Mucosa of descending colon (tissue), 3 donors: ENCODE results near the gene MYOZ2. TPM values are rescaled to one million over a fixed set of nuclear protein-coding genes. Genes with fewer than 3 reads are reported as not detected.
A peak's percentile ranks its signal among the peaks of the same experiment; 100 is the strongest.

Experiments
- ATAC-seq: fragments of 200-7000 bp; cut with Tn5 transposase; one replicate; pipeline ENCODE4 v1.9.1; 2020; ENCODE audit warnings: mild to moderate bottlenecking, moderate library complexity
- DNase-seq, 3 donors: peaks; one replicate each; pipeline ENCODE4 v3.0.0-alpha.2; 2020
- H3K36me3 ChIP-seq: fragments of 200-600 bp; one replicate; pipeline ENCODE4 v1.8.0; 2021; ENCODE audit warnings: low read depth, mild to moderate bottlenecking
- H3K4me1 ChIP-seq: fragments of 200-600 bp; one replicate; pipeline ENCODE4 v1.8.0; 2021; ENCODE audit warnings: low read depth, mild to moderate bottlenecking
- H3K4me3 ChIP-seq: fragments of 200-600 bp; one replicate; pipeline ENCODE4 v1.8.0; 2021; ENCODE audit warnings: mild to moderate bottlenecking
- H3K9me3 ChIP-seq: fragments of 200-600 bp; one replicate; pipeline ENCODE4 v1.8.0; 2021; ENCODE audit warnings: mild to moderate bottlenecking
- intact Hi-C, 2 donors: fragments of 100-400 bp; cut with DNase I in 1 of 2; cut with micrococcal nuclease in 1 of 2; formaldehyde crosslinking; loops; one replicate each; pipeline versions ENCODE4 v1.11.0 to v1.11.1; 2022; cut with DNase I, micrococcal nuclease
- total RNA-seq, 3 donors: library from RNA; stranded (reverse); fragmentation: NEBNext Ultra II Directional in 2 of 3; extraction: Animal tissue kit (Norgen Biotek cat#: 25700) in 2 of 3; gene quantifications; one replicate each; pipeline versions ENCODE4 v1.2.1 to v1.2.4, GENCODE V29; 2021 to 2023
- TF ChIP-seq, protein P1 (sequence below): fragments of 200-600 bp; IDR thresholded peaks from one replicate; pipeline ENCODE4 v1.8.0; 2022; ENCODE audit warnings: antibody characterized with exemption, mild to moderate bottlenecking
- donor health status: DM: no; HTN: no; CAD: no; lungs with moderate emphysema.
- donor health status: DM: no; HTN: no; CAD: no.
- donor health status: DM: no; HTN: yes; CAD: no.

The MYOZ2 gene
- total RNA-seq, 3 donors from 2014 or later, result 0.20 to 0.63 (median 0.29) TPM

DNA sequence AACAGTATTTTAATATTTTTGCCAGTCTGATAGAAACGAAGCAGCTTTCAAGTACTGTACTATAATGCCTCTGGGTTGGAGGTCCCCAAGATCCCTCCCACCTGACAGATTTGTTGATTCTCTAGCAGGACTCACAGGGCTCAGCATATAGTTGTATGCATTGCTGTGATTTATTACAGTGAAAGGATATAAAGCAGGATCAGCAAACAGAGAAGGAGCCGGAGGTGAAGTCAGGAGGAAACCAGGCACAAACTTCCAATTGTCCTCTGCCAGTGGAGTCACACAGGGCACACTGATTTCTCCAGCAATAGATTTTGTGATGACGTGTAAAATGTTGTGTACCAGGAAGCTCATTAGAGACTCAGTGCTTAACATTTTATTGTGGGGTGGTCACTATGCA is 95.9 kb downstream of the MYOZ2 start:
- H3K36me3 ChIP-seq, result no peaks in the 10 kb centered on the region
- intact Hi-C loops, result no loop called here
- DNase-seq, result no peak

GRCh38 chr4:119232286-119232685 is 96.7 kb downstream of the MYOZ2 start:
- TF ChIP-seq, protein P1, sequence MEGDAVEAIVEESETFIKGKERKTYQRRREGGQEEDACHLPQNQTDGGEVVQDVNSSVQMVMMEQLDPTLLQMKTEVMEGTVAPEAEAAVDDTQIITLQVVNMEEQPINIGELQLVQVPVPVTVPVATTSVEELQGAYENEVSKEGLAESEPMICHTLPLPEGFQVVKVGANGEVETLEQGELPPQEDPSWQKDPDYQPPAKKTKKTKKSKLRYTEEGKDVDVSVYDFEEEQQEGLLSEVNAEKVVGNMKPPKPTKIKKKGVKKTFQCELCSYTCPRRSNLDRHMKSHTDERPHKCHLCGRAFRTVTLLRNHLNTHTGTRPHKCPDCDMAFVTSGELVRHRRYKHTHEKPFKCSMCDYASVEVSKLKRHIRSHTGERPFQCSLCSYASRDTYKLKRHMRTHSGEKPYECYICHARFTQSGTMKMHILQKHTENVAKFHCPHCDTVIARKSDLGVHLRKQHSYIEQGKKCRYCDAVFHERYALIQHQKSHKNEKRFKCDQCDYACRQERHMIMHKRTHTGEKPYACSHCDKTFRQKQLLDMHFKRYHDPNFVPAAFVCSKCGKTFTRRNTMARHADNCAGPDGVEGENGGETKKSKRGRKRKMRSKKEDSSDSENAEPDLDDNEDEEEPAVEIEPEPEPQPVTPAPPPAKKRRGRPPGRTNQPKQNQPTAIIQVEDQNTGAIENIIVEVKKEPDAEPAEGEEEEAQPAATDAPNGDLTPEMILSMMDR, result no peak
- peaks cover 7% of the 10 kb centered on the region for H3K4me1 ChIP-seq
- intact Hi-C loops, result no loop called here
- ATAC-seq (no peak), DNase-seq (no peak)
- no peaks in the 10 kb centered on the region for H3K36me3 ChIP-seq
- no peaks in the 10 kb centered on the region for H3K9me3 ChIP-seq
- H3K4me3 ChIP-seq, result no peak overlapping the region

More for the DNA sequence above, 95.9 kb downstream of the MYOZ2 start:
- TF ChIP-seq, protein P1, result no peak
- ATAC-seq, result peak; percentile 86
- Histone ChIP-seq H3K9me3 (no peaks in the 10 kb centered on the region), H3K4me3 (no peak overlapping the region), H3K4me1 (peaks cover 7% of the 10 kb centered on the region)

DNA sequence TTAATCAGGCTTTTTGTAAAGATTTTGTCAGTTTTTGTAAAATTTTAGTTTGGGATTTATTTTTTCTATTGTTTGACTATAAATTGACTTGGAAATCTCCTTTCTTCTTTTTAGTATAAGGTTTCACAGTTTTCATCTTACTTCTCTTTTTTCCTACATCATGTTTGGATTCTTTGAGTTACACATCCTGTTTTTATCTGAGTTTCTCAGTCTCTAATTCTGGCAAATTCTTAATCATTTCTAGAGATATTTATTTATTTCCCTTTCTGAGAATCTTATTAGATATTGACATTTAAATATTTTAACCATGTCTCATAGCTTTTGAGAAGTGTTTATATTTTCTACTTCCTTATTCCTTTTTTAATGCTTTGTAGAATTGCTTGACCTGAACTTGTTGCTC is 97.6 kb downstream of the MYOZ2 start:
- ATAC-seq, result no peak
- Histone ChIP-seq H3K36me3 (no peaks in the 10 kb centered on the region), H3K4me1 (peaks cover 7% of the 10 kb centered on the region), H3K9me3 (no peaks in the 10 kb centered on the region), H3K4me3 (no peak overlapping the region)
- DNase-seq, result no peak
- TF ChIP-seq, protein P1, result no peak
- intact Hi-C loops, result no loop called here

GRCh38 chr4:119233750-119234149 is 98.1 kb downstream of the MYOZ2 start:
- no peak for DNase-seq

GRCh38 chr4:119237201-119237600 is 101.6 kb downstream of the MYOZ2 start:
- no peaks in the 10 kb centered on the region for H3K9me3 ChIP-seq
- ATAC-seq, result no peak

More at GRCh38 chr4:119233750-119234149, 98.1 kb downstream of the MYOZ2 start:
- intact Hi-C loops, result no loop called here
- Histone ChIP-seq H3K36me3 (no peaks in the 10 kb centered on the region), H3K9me3 (no peaks in the 10 kb centered on the region), H3K4me3 (no peak overlapping the region), H3K4me1 (peaks cover 7% of the 10 kb centered on the region)
- TF ChIP-seq, protein P1, result no peak
- peak; percentile 10 for ATAC-seq

More at GRCh38 chr4:119237201-119237600, 101.6 kb downstream of the MYOZ2 start:
- DNase-seq, result no peak
- TF ChIP-seq, protein P1, result no peak
- Histone ChIP-seq H3K36me3 (no peaks in the 10 kb centered on the region), H3K4me3 (no peak overlapping the region), H3K4me1 (peaks cover 7% of the 10 kb centered on the region)
- intact Hi-C loops, result no loop called here

Other genes starting within 250 kb of the MYOZ2 start
- 100 to 1,000 TPM in 1 of 3 donors, 10 to 100 TPM in 2; 18.9 to 804 (median 91.1) TPM for gene SYNPO2, start 247.0 kb upstream of the MYOZ2 start, total RNA-seq
- gene USP53, start 76.9 kb downstream of the MYOZ2 start, total RNA-seq, result 100 to 1,000 TPM in 1 of 3 donors, 10 to 100 TPM in 2; 57.7 to 118 (median 67.6) TPM
- gene FABP2, start 186.3 kb downstream of the MYOZ2 start, total RNA-seq, result 10 to 100 TPM; 12.1 to 48.6 (median 39.7) TPM